Activated CD4-positive, alpha-beta T cell treated with anti-CD3 and anti-CD28 coated beads, Interleukin-2, amount 10 ng/mL, durations not matched to agents 24 days and 14 days (primary cell): ENCODE results near the gene EHD3. TPM values are rescaled to one million over a fixed set of nuclear protein-coding genes. Genes with fewer than 3 reads are reported as not detected.
"Not testable (repeated sequence)": the region's sequence is repeated elsewhere in the genome, so short reads cannot be mapped to it uniquely, and the experiment has no call there.

Experiments
- DNase-seq: peaks from one replicate; pipeline ENCODE4 v3.0.0; 2022
- H3K27ac Mint-ChIP-seq: one replicate; pipeline ENCODE4 v1.8.0; 2022; ENCODE audit warnings: mild to moderate bottlenecking, mixed read lengths
- H3K27me3 Mint-ChIP-seq: one replicate; pipeline ENCODE4 v1.8.0; 2022; ENCODE audit warnings: mixed read lengths
- H3K36me3 Mint-ChIP-seq: one replicate; pipeline ENCODE4 v1.8.0; 2022; ENCODE audit warnings: low read depth, mild to moderate bottlenecking, mixed read lengths
- H3K4me1 Mint-ChIP-seq: one replicate; pipeline ENCODE4 v1.8.0; 2021; ENCODE audit warnings: mixed read lengths
- H3K4me3 Mint-ChIP-seq: one replicate; pipeline ENCODE4 v1.8.0; 2022; ENCODE audit warnings: mild to moderate bottlenecking, moderate library complexity, mixed read lengths
- H3K9me3 Mint-ChIP-seq: one replicate; pipeline ENCODE4 v1.8.0; 2021; ENCODE audit warnings: mixed read lengths
- intact Hi-C: fragments of 100-400 bp; cut with micrococcal nuclease; formaldehyde crosslinking; loops from one replicate; pipeline ENCODE4 v1.15.1; 2023
- total RNA-seq: library from RNA; stranded (reverse); gene quantifications from 2 replicates; pipeline ENCODE4 v1.2.3, GENCODE V29; 2022

The EHD3 gene
- total RNA-seq, 1 donor from 2014 or later, result 1.5 TPM

GRCh38 chr2:31283193-31283919 is 49.4 kb downstream of the EHD3 start:
- H3K4me3 Mint-ChIP-seq, intact Hi-C loops, H3K27me3 Mint-ChIP-seq, H3K9me3 Mint-ChIP-seq, H3K4me1 Mint-ChIP-seq, H3K36me3 Mint-ChIP-seq, DNase-seq, H3K27ac Mint-ChIP-seq: not testable (repeated sequence)

GRCh38 chr2:31284107-31284506 is 50.2 kb downstream of the EHD3 start:
- Mint-ChIP-seq H3K4me1 (no peaks in the 10 kb centered on the region), H3K27ac (no peak overlapping the region), H3K36me3 (no peaks in the 10 kb centered on the region), H3K4me3 (no peak overlapping the region), H3K9me3 (no peaks in the 10 kb centered on the region), H3K27me3 (peaks cover 2% of the 10 kb centered on the region)
- no peak for DNase-seq
- intact Hi-C loops, result no loop called here

- Mint-ChIP-seq H3K27me3 (peaks cover 2% of the 10 kb centered on the region), H3K27ac (no peak overlapping the region), H3K4me3 (no peak overlapping the region), H3K4me1 (no peaks in the 10 kb centered on the region), H3K36me3 (no peaks in the 10 kb centered on the region), H3K9me3 (no peaks in the 10 kb centered on the region)
- no peak for DNase-seq
- intact Hi-C loops, result no loop called here
These were observed 52.3 kb downstream of the EHD3 start for GRCh38 chr2:31286230-31286629.

GRCh38 chr2:31286961-31287550 is 53.1 kb downstream of the EHD3 start:
- H3K4me3 Mint-ChIP-seq, result no peak overlapping the region
- no peaks in the 10 kb centered on the region for H3K36me3 Mint-ChIP-seq
- H3K27me3 Mint-ChIP-seq, result peaks cover 2% of the 10 kb centered on the region
- no peak overlapping the region for H3K27ac Mint-ChIP-seq
- intact Hi-C loops, result no loop called here
- no peak for DNase-seq
- no peaks in the 10 kb centered on the region for H3K4me1 Mint-ChIP-seq
- no peaks in the 10 kb centered on the region for H3K9me3 Mint-ChIP-seq

- Mint-ChIP-seq H3K27me3 (peaks cover 2% of the 10 kb centered on the region), H3K27ac (no peak overlapping the region), H3K36me3 (no peaks in the 10 kb centered on the region), H3K4me1 (no peaks in the 10 kb centered on the region), H3K4me3 (no peak overlapping the region), H3K9me3 (no peaks in the 10 kb centered on the region)
- DNase-seq, result no peak
- intact Hi-C loops, result no loop called here
These were observed 53.7 kb downstream of the EHD3 start for GRCh38 chr2:31287654-31288053.

- Mint-ChIP-seq H3K4me1 (peaks cover 3% of the 10 kb centered on the region), H3K9me3 (no peaks in the 10 kb centered on the region), H3K4me3 (no peak overlapping the region), H3K36me3 (no peaks in the 10 kb centered on the region), H3K27me3 (peaks cover 11% of the 10 kb centered on the region), H3K27ac (no peak overlapping the region)
- intact Hi-C loops, result no loop called here
- DNase-seq, result no peak
These were observed 60.2 kb downstream of the EHD3 start for GRCh38 chr2:31294196-31294595.

GRCh38 chr2:31296641-31297287 is 62.8 kb downstream of the EHD3 start:
- DNase-seq, result no peak
- Mint-ChIP-seq H3K4me3 (no peak overlapping the region), H3K9me3 (no peaks in the 10 kb centered on the region), H3K27me3 (peaks cover 24% of the 10 kb centered on the region), H3K27ac (no peak overlapping the region), H3K36me3 (no peaks in the 10 kb centered on the region), H3K4me1 (peaks cover 3% of the 10 kb centered on the region)
- intact Hi-C loops, result loop anchor here (1.0 kb wide), 1 partner anchor 28 kb away; no protein-coding TSS in a partner anchor

GRCh38 chr2:31297751-31298150 is 63.8 kb downstream of the EHD3 start:
- Mint-ChIP-seq H3K9me3 (no peaks in the 10 kb centered on the region), H3K27me3 (peaks cover 27% of the 10 kb centered on the region), H3K4me1 (peaks cover 3% of the 10 kb centered on the region), H3K4me3 (no peak overlapping the region), H3K27ac (no peak overlapping the region), H3K36me3 (no peaks in the 10 kb centered on the region)
- intact Hi-C loops, result loop anchor here (1.0 kb wide), 1 partner anchor 27 kb away; no protein-coding TSS in a partner anchor
- no peak for DNase-seq

GRCh38 chr2:31299547-31299946 is 65.6 kb downstream of the EHD3 start:
- intact Hi-C loops, result no loop called here
- Mint-ChIP-seq H3K4me3 (no peak overlapping the region), H3K9me3 (no peaks in the 10 kb centered on the region), H3K27ac (no peak overlapping the region), H3K36me3 (no peaks in the 10 kb centered on the region), H3K27me3 (peaks cover 27% of the 10 kb centered on the region), H3K4me1 (peaks cover 3% of the 10 kb centered on the region)
- DNase-seq, result no peak

- Mint-ChIP-seq H3K36me3 (no peaks in the 10 kb centered on the region), H3K4me3 (no peak overlapping the region), H3K9me3 (no peaks in the 10 kb centered on the region), H3K27me3 (peaks cover 32% of the 10 kb centered on the region), H3K27ac (no peak overlapping the region), H3K4me1 (peaks cover 3% of the 10 kb centered on the region)
- intact Hi-C loops, result loop anchor here (2.0 kb wide), 1 partner anchor 18 kb away; no protein-coding TSS in a partner anchor
- no peak for DNase-seq
These were observed 66.4 kb downstream of the EHD3 start for GRCh38 chr2:31300309-31300708.

GRCh38 chr2:31302940-31303563 is 69.1 kb downstream of the EHD3 start:
- no peak overlapping the region for H3K27ac Mint-ChIP-seq
- peaks cover 44% of the 10 kb centered on the region for H3K27me3 Mint-ChIP-seq
- no peaks in the 10 kb centered on the region for H3K4me1 Mint-ChIP-seq
- intact Hi-C loops, result no loop called here
- no peak for DNase-seq
- H3K36me3 Mint-ChIP-seq, result no peaks in the 10 kb centered on the region
- no peak overlapping the region for H3K4me3 Mint-ChIP-seq
- H3K9me3 Mint-ChIP-seq, result peaks cover 7% of the 10 kb centered on the region

GRCh38 chr2:31304816-31305215 is 70.9 kb downstream of the EHD3 start:
- H3K4me1 Mint-ChIP-seq, result no peaks in the 10 kb centered on the region
- no peaks in the 10 kb centered on the region for H3K36me3 Mint-ChIP-seq
- peaks cover 7% of the 10 kb centered on the region for H3K9me3 Mint-ChIP-seq
- H3K27ac Mint-ChIP-seq, result no peak overlapping the region
- intact Hi-C loops, result no loop called here
- DNase-seq, result no peak
- H3K4me3 Mint-ChIP-seq, result no peak overlapping the region
- peaks cover 50% of the 10 kb centered on the region for H3K27me3 Mint-ChIP-seq

GRCh38 chr2:31312898-31313297 is 78.9 kb downstream of the EHD3 start:
- Mint-ChIP-seq H3K27me3 (peaks cover 39% of the 10 kb centered on the region), H3K36me3 (peaks cover 2% of the 10 kb centered on the region), H3K9me3 (peaks cover 5% of the 10 kb centered on the region), H3K4me1 (peaks cover 12% of the 10 kb centered on the region), H3K4me3 (no peak overlapping the region), H3K27ac (no peak overlapping the region)
- DNase-seq, result no peak
- intact Hi-C loops, result no loop called here

- H3K36me3 Mint-ChIP-seq, result peaks cover 2% of the 10 kb centered on the region
- intact Hi-C loops, result no loop called here
- H3K4me3 Mint-ChIP-seq, result no peak overlapping the region
- H3K27me3 Mint-ChIP-seq, result peaks cover 23% of the 10 kb centered on the region
- DNase-seq, result no peak
- H3K4me1 Mint-ChIP-seq, result peaks cover 28% of the 10 kb centered on the region
- peaks cover 5% of the 10 kb centered on the region for H3K9me3 Mint-ChIP-seq
- H3K27ac Mint-ChIP-seq, result no peak overlapping the region
These were observed 80.8 kb downstream of the EHD3 start for GRCh38 chr2:31314761-31315160.
